GM19397 (cell line): Measurements from ENCODE around the gene ADCY3.
"Not testable (repeated sequence)": the region's sequence is repeated elsewhere in the genome, so short reads cannot be mapped to it uniquely, and the experiment has no call there.

Experiments used
- ATAC-seq: cut with Tn5 transposase; IDR thresholded peaks from one replicate; pipeline ENCODE4 v1.9.1; 2021; ENCODE audit warnings: mild to moderate bottlenecking, moderate library complexity; ENCODE audit not compliant: unreplicated experiment

ADCY3 gene

GRCh38 chr2:24819442-24820174, 100.4 kb downstream of the ADCY3 start:
- ATAC-seq = no peak

DNA sequence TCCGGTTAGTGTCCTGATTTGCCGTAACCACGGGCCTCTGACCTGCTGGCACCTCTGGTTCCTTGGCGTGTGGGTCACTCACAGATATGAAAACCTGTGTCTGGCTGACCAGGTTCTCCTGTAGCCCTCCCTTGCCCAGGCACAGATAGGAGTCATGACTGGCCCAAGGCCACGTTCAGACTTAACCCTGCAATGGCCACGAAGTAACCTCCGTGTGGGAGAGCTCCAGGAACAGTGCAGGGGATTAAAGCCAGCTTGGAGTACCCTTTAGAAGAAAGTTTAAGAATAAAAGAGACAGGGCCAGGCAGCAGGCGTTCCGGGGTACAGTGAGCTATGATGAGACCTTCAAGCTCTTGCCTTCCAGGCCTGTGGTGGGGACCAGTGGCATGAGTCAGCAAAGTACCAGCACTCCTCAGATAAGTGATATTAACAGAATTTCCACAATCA, 101.3 kb downstream of the ADCY3 start:
- no peak for ATAC-seq

DNA sequence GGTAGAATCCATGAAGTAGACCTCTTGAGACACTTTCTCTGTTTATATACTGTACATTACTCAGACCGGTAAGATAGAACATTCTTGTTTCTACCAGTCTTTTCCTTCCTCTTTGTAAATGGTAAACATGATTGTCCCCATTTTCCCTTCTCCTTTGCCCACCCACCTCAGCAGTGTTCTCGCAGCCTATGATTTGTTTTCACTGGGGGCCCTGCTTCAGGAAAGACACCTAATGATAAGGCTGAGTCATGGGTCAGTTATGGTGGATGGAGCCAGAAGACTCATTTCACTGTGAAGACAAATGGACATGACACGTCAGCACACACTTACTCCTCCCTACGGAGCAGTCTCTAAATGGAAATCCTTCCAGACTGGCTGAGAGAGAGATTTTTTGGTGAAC, 103.2 kb downstream of the ADCY3 start:
- ATAC-seq = no peak

- ATAC-seq = no peak
Measured at GRCh38 chr2:24816404-24816803, 103.6 kb downstream of the ADCY3 start.

GRCh38 chr2:24815171-24815570, 104.9 kb downstream of the ADCY3 start:
- no peak for ATAC-seq

DNA sequence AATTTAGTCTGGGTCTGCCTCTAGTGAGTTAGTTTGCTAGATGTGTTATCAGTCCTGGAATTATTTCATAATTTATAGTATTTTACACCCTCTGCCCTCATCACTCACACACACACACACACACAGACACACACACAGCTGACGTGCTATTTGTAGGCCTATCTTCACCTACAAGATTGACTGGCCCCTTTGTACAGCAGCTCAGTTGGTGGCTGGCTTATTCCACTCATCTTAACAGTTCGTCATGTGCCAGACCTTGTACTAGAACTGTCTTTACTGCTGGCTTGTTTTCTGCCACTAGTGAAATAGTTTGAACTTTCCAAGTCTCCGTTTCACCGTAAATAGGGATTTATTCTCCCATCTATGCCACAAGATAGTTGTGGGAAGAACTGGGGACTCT, 105.5 kb downstream of the ADCY3 start:
- no peak for ATAC-seq

- ATAC-seq = no peak
Measured at GRCh38 chr2:24813691-24814137, 106.3 kb downstream of the ADCY3 start.

DNA sequence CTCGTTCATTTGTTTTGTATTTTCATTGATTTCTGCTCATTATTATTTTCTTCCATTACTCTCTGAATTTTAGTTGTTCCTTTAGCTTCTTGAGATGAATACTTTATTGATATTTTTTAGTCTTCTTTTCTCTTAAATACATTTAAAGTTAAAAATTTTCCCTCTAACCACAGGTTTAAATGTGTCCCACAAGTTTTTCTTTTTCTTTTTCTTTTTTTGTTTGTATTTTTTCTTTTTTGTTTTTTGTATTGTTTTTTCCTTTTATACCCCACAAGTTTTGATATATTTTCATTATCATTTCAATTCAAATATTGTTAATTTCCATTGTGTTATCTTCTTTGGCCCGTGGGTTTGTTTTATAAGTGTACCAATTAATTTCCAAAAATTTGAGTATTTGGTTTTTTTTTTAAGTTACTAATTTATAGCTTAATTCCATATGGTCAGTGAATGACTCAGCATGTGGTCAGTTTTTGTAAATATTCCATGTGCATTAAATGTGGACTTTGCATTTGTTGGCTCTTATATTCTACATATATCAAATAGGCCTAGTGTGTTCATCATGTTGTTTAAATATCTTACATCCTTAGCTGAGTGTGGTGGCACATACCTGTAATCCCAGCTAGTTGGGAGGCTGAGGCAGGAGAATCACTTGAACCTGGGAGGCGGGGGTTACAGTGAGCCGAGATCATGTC, 110.6 kb downstream of the ADCY3 start:
- no peak for ATAC-seq

- ATAC-seq = no peak
Measured at GRCh38 chr2:24806661-24807036, 113.4 kb downstream of the ADCY3 start.

DNA sequence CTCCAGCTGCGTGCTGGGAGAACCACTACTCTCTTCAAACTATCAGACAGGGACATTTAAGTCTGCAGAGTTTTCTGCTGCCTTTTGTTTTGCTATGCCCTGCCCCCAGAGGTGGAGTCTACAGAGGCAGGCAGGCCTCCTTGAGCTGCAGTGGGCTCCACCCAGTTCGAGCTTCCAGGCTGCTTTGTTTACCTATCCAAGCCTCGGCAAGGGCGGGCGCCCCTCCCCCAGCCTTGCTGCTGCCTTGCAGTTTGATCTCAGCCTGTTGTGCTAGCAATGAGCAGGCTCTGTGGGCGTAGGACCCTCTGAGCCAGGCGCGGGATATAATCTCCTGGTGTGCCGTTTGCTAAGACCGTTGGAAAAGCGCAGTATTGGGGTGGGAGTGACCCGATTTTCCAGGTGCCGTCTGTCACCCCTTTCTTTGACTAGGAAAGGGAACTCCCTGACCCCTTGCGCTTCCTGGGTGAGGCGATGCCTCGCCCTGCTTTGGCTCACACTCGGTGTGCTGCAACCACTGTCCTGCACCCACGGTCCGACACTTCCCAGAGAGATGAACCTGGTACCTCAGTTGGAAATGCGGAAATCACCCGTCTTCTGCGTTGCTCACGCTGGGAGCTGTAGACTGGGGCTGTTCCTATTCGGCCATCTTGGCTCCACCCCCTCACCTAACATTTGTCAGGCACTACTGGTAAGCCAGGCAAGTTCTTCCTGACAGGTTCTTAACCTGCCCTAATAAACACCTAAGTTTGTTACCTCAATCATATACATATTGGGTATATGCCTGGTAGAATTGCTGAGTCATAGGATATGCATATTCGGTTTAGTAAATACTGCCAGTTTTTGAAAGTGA, 114.0 kb downstream of the ADCY3 start:
- not testable (repeated sequence) for ATAC-seq

GRCh38 chr2:24800487-24800886, 119.5 kb downstream of the ADCY3 start:
- ATAC-seq = not testable (repeated sequence)

DNA sequence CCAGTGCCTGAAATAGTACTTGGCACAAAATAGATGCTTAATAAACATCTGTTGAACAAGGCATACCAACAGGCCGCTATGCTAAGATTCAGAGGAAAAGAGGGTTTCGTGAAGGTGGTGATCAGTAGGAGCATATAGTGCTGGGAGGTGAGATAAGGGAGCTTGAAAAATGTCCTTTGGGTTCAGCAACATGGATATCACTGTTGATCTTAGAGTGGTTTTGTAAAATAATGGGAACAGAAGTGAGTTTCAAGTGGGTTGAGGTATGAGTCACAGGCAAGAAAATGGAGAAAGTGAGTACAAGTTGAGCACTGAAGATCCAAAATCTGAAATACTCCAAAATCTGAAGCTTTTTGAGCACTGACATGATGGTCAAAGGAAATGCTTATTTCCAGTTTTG, 122.4 kb downstream of the ADCY3 start:
- ATAC-seq = no peak

- no peak for ATAC-seq
Measured at GRCh38 chr2:24793761-24794435, 126.1 kb downstream of the ADCY3 start.

- peak; percentile 93 for ATAC-seq
Measured at GRCh38 chr2:24792874-24793760, 126.9 kb downstream of the ADCY3 start, which contains the start of the genes CENPO and PTRHD1. Gene CENPO, plus strand, starts transcription at chr2:24793425. Its CDS starts 495 bp downstream, at chr2:24793920. Gene PTRHD1, minus strand, starts transcription at chr2:24793391. Its CDS starts 14 bp downstream, at chr2:24793377.

DNA sequence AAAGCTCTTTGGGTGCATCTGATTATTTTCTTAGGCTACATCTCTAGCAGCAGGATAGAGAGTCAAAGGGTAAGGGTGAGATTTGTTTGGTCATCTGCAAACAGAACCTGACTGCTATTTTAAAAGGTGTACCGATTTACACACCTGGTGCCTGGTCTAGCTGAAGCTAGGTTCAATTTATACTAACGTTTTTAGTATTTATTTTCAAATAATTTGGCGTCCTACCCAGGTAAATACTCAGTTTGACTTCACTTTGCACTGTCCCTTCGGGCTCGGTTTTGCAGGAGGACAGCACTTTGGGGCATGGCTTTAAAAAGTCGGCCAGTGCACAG, 127.5 kb downstream of the ADCY3 start:
- no peak for ATAC-seq

- no peak for ATAC-seq
Measured at GRCh38 chr2:24791452-24791851, 128.6 kb downstream of the ADCY3 start.

DNA sequence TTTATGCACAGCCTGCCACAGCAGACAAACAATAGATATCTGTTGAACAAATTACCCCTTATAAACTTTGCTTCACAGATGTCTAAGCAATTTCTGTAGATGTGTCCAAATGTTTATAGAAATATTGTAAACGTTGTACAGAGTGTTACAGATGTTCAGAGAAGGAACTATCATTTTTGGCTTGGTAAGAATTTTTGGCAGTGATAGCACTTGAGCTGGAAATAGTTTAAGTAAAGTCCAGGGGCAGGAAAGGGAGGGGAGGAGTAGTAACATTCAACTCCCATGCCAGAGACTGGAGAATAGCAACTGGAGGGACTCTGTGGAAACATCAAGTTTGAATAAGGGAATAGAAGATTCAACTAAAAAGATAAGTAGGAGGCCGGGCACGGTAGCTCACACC, 131.2 kb downstream of the ADCY3 start:
- ATAC-seq = no peak

DNA sequence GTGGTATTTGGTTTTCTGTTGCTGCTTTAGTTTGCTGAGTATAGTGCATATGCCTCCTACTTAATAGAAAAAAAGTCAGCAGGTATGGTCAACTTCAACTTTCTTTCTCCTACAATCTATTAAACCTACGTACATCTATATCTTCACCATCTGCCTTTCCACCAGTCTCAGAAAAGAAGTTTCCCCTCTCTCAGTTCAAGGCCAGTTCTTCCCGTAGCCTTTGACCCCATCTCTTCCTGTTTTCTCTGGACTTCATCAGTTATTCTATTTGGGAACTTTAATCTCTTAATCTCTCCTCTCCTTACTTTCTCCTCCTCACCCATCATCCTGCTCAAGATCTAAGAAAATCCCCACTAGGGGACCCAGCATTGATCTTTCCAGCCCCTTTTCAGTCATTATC, 132.5 kb downstream of the ADCY3 start:
- ATAC-seq = no peak

DNA sequence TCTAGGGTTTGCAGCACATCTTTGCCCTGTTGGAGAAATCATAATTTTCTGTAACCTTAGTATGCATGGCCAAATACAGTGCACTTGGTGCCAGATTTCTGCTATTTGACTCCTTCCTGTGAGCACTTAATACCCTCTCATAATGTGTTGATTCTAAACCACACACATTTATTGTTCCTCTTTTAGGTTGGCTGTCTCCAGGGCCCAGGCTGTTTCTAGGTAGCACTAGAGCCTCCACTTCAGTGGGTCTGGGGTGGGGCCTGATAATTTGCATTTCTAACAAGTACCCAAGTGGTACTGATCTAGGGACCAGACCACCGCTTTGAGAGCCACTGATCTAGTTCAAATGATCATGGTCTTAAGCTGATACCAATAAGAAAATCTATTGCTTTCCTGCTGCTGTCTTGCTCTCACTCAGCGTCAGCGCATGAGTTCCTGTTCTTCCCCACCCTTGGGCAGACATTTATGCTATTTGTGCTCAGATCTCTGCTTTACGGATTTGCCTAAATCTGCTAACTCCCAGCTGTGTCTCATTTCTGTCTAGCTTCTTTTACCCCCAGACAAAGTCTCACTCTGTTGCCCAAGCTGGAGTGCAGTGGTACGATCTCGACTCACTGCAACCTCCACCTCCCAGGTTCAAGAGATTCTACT, 134.2 kb downstream of the ADCY3 start:
- peak; percentile 82 for ATAC-seq
